NCI-H2196 treated with DMSO at 0.1 percent for 48 hours (cell line): Measurements from ENCODE around the gene TMED1.
"Not testable (repeated sequence)": the region's sequence is repeated elsewhere in the genome, so short reads cannot be mapped to it uniquely, and the experiment has no call there.

Source experiments
- DNase-seq: peaks from one replicate; lab custom pipeline; 2025; ENCODE audit not compliant: unreplicated experiment; lab: John Stamatoyannopoulos, UW

The TMED1 gene

GRCh38 chr19:10835754-10836478 lies at the start of gene TMED1:
TSS of gene TMED1 (minus strand) at chr19:10836212. CDS start at chr19:10836191, 21 bp downstream.
- DNase-seq = peak; percentile 99

- no peak for DNase-seq
Measured at GRCh38 chr19:10885201-10886169, 49.5 kb upstream of the TMED1 start.

- DNase-seq = no peak
Measured at GRCh38 chr19:10884274-10884673, 48.3 kb upstream of the TMED1 start.

GRCh38 chr19:10882108-10882457 lies 46.1 kb upstream of the TMED1 start:
- DNase-seq = no peak

GRCh38 chr19:10881403-10882107 lies 45.5 kb upstream of the TMED1 start:
- no peak for DNase-seq

- no peak for DNase-seq
Measured at GRCh38 chr19:10878253-10878652, 42.2 kb upstream of the TMED1 start.

GRCh38 chr19:10877608-10878007 lies 41.6 kb upstream of the TMED1 start:
- DNase-seq = not testable (repeated sequence)

GRCh38 chr19:10876459-10877240 lies 40.6 kb upstream of the TMED1 start:
- no peak for DNase-seq

GRCh38 chr19:10874024-10874423 lies 38.0 kb upstream of the TMED1 start:
- no peak for DNase-seq

GRCh38 chr19:10872546-10873107 lies 36.6 kb upstream of the TMED1 start:
- DNase-seq = no peak

- DNase-seq = no peak
Measured at GRCh38 chr19:10871711-10872545, 35.9 kb upstream of the TMED1 start.

GRCh38 chr19:10870955-10871603 lies 35.1 kb upstream of the TMED1 start, which contains the start of gene CARM1:
TSS of gene CARM1 (plus strand) at chr19:10871553. CDS start at chr19:10871703, 150 bp downstream.
- peak; percentile 96 for DNase-seq

- no peak for DNase-seq
Measured at GRCh38 chr19:10870501-10870954, 34.5 kb upstream of the TMED1 start.

- DNase-seq = not testable (repeated sequence)
Measured at GRCh38 chr19:10869872-10870311, 33.9 kb upstream of the TMED1 start.

GRCh38 chr19:10868872-10869547 lies 33.0 kb upstream of the TMED1 start:
- DNase-seq = no peak

GRCh38 chr19:10866495-10866894 lies 30.5 kb upstream of the TMED1 start:
- no peak for DNase-seq

- peak; percentile 71 for DNase-seq
Measured at GRCh38 chr19:10864538-10864899, 28.5 kb upstream of the TMED1 start.

- no peak for DNase-seq
Measured at GRCh38 chr19:10863107-10863717, 27.2 kb upstream of the TMED1 start.
